GM23338 (cell line): ENCODE results near the gene DARS2.

ENCODE experiments used
- CTCF ChIP-seq, 2 experiments: fragments of 200-600 bp in 1 of 2; sonication (generic) in 1 of 2; conservative IDR thresholded peaks; 2 replicates each; pipeline versions ENCODE4 v1.5.1 to v1.6.1; 2016 to 2017; ENCODE audit warnings: antibody characterized with exemption in 2 of 2, low read depth in 2 of 2, mild to moderate bottlenecking in 2 of 2, moderate library complexity in 1 of 2
- EZH2 ChIP-seq: fragments of 200-600 bp; sonication (generic); IDR thresholded peaks from one replicate; pipeline ENCODE4 v1.8.0; 2017; ENCODE audit warnings: antibody characterized with exemption, mild to moderate bottlenecking, low read depth; ENCODE audit not compliant: unreplicated experiment
- POLR2AphosphoS5 ChIP-seq: IDR thresholded peaks from 2 replicates; pipeline ENCODE4 v1.6.1; 2016; ENCODE audit warnings: antibody characterized with exemption, low read depth
- REST ChIP-seq: IDR thresholded peaks from one replicate; pipeline ENCODE4 v1.6.1; 2018; ENCODE audit warnings: antibody characterized with exemption; ENCODE audit not compliant: unreplicated experiment

GRCh38 chr1:173784997-173785396 is 39.5 kb upstream of the DARS2 start:
- TF ChIP-seq CTCF (conservative IDR thresholded peaks at IDR 0.05; ENCODE audit: low read depth in 2 of 2) (no peak), POLR2AphosphoS5 (no peak), REST (no peak), EZH2 (no peak)
